HL-60 (cell line): ENCODE results near the gene ZDHHC15.
"Not testable (repeated sequence)": the region's sequence is repeated elsewhere in the genome, so short reads cannot be mapped to it uniquely, and the experiment has no call there.

ENCODE experiments used
- DNase-seq, 2 experiments: peaks; one replicate each; pipeline ENCODE4 v3.0.0-alpha.2; 2010 to 2020; ENCODE audit warnings: low read depth in 1 of 2, low spot score in 1 of 2
- H3K27ac ChIP-seq: fragments of 250-450 bp; sonication (Bioruptor Pico); replicated peaks from 2 replicates; pipeline ENCODE4 v1.5.1; 2020; ENCODE audit warnings: mild to moderate bottlenecking, moderate library complexity
- H3K27me3 ChIP-seq: fragments of 250-450 bp; sonication (Bioruptor Pico); 2 replicates; pipeline ENCODE4 v1.5.1; 2021; ENCODE audit warnings: mild to moderate bottlenecking, moderate library complexity; ENCODE audit not compliant: insufficient read depth, poor library complexity, severe bottlenecking
- H3K4me3 ChIP-seq: replicated peaks from 2 replicates; pipeline ENCODE4 v1.5.1; 2011; ENCODE audit warnings: mild to moderate bottlenecking, control low read depth, low read length; ENCODE audit not compliant: insufficient read depth
- GABPA ChIP-seq: IDR thresholded peaks from 2 replicates; pipeline ENCODE4 v1.6.1; 2012; ENCODE audit warnings: low read depth
- POLR2AphosphoS5 ChIP-seq: IDR thresholded peaks from 2 replicates; pipeline ENCODE4 v1.6.1; 2012; ENCODE audit warnings: low read depth
- SPI1 ChIP-seq: IDR thresholded peaks from 2 replicates; pipeline ENCODE4 v1.6.1; 2012; ENCODE audit warnings: low read depth, mild to moderate bottlenecking, borderline replicate concordance
- TF ChIP-seq, protein P1 (sequence below): IDR thresholded peaks from 2 replicates; pipeline ENCODE4 v1.6.1; 2012; ENCODE audit warnings: low read depth; ENCODE audit not compliant: insufficient replicate concordance
- TF ChIP-seq, protein P2 (sequence below): IDR thresholded peaks from one replicate; pipeline ENCODE4 v1.5.1; 2011; ENCODE audit warnings: low read length, control low read depth, inconsistent platforms; ENCODE audit not compliant: insufficient read depth

The ZDHHC15 gene

DNA sequence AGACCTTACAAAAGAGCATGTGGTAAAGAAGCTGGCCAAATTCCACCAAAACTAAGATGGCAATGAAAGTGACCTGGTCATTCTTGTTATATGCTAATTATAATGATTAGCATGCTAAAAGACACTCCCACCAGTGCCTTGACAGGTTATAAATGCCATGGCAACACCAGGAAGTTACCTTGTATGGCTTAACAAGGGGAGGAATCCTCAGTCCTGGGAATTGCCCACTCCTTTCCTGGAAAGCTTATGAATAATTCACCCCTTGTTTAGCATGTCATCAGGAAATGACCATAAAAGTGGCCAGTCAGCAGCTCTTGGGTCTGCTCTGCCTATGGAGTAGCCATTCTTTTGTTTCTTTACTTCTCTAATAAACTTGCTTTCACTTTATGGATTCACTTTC is 161.0 kb downstream of the ZDHHC15 start:
- Histone ChIP-seq H3K27ac (no peak overlapping the region), H3K4me3 (no peak overlapping the region), H3K27me3 (no peaks in the 10 kb centered on the region)
- DNase-seq = no peak
- TF ChIP-seq, protein P1, sequence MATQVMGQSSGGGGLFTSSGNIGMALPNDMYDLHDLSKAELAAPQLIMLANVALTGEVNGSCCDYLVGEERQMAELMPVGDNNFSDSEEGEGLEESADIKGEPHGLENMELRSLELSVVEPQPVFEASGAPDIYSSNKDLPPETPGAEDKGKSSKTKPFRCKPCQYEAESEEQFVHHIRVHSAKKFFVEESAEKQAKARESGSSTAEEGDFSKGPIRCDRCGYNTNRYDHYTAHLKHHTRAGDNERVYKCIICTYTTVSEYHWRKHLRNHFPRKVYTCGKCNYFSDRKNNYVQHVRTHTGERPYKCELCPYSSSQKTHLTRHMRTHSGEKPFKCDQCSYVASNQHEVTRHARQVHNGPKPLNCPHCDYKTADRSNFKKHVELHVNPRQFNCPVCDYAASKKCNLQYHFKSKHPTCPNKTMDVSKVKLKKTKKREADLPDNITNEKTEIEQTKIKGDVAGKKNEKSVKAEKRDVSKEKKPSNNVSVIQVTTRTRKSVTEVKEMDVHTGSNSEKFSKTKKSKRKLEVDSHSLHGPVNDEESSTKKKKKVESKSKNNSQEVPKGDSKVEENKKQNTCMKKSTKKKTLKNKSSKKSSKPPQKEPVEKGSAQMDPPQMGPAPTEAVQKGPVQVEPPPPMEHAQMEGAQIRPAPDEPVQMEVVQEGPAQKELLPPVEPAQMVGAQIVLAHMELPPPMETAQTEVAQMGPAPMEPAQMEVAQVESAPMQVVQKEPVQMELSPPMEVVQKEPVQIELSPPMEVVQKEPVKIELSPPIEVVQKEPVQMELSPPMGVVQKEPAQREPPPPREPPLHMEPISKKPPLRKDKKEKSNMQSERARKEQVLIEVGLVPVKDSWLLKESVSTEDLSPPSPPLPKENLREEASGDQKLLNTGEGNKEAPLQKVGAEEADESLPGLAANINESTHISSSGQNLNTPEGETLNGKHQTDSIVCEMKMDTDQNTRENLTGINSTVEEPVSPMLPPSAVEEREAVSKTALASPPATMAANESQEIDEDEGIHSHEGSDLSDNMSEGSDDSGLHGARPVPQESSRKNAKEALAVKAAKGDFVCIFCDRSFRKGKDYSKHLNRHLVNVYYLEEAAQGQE = no peak
- TF ChIP-seq GABPA = no peak
- TF ChIP-seq, protein P2, sequence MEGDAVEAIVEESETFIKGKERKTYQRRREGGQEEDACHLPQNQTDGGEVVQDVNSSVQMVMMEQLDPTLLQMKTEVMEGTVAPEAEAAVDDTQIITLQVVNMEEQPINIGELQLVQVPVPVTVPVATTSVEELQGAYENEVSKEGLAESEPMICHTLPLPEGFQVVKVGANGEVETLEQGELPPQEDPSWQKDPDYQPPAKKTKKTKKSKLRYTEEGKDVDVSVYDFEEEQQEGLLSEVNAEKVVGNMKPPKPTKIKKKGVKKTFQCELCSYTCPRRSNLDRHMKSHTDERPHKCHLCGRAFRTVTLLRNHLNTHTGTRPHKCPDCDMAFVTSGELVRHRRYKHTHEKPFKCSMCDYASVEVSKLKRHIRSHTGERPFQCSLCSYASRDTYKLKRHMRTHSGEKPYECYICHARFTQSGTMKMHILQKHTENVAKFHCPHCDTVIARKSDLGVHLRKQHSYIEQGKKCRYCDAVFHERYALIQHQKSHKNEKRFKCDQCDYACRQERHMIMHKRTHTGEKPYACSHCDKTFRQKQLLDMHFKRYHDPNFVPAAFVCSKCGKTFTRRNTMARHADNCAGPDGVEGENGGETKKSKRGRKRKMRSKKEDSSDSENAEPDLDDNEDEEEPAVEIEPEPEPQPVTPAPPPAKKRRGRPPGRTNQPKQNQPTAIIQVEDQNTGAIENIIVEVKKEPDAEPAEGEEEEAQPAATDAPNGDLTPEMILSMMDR = no peak
- no peak for TF ChIP-seq POLR2AphosphoS5
- no peak for TF ChIP-seq SPI1

DNA sequence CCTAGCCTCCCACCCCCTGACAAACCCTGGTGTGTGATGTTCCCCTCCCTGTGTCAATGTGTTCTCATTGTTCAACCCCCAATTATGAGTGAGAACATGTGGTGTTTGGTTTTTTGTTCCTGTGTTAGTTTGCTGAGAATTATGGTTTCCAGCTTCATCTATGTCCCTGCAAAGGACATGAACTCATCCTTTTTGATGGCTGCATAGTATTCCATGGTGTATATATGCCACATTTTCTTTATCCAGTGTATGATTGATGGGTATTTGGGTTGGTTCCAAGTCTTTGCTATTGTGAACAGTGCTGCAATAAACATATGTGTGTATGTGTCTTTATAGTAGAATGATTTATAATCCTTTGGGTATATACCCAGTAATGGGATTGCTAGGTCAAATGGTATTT is 174.2 kb downstream of the ZDHHC15 start:
- H3K27me3 ChIP-seq, H3K4me3 ChIP-seq, DNase-seq, H3K27ac ChIP-seq: not testable (repeated sequence)

DNA sequence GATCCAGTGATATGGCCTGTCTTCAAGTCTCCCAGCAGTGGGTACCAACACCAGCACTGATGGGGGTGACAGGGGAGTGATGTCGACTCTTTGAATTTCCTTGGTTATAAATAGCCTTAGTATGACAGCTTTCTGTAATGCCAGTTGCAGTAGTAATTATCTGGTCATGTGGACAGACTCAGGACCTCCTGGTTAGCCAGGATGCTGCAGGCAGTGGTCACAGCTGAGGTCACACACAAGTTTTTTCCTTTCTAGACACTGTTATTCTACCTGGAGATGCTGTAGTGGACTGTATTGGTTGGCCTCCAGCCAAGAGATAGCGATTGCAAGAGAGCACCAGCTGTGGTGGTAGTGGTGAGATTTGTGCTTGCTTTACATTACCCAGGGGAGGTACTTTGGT is 185.3 kb downstream of the ZDHHC15 start:
- no peaks in the 10 kb centered on the region for H3K27me3 ChIP-seq
- no peak for DNase-seq
- no peak overlapping the region for H3K27ac ChIP-seq
- no peak overlapping the region for H3K4me3 ChIP-seq
- TF ChIP-seq, protein P1 = no peak
- TF ChIP-seq, protein P2 = no peak
- TF ChIP-seq POLR2AphosphoS5 (no peak), SPI1 (no peak), GABPA (no peak)

DNA sequence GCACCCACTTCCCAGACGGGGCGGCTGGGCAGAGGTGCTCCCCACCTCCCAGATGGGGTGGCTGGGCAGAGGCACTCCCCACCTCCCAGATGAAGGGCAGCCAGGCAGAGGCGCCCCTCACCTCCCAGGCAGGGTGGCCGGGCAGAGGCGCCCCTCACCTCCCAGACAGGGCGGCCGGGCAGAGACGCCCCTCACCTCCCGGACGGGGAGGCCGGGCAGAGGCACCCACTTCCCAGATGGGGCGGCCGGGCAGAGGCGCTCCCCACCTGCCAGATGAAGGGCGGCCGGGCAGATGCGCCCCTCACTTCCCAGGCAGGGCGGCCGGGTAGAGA is 187.7 kb downstream of the ZDHHC15 start:
- Histone ChIP-seq H3K27me3 (no peaks in the 10 kb centered on the region), H3K27ac (no peak overlapping the region), H3K4me3 (no peak overlapping the region)
- TF ChIP-seq, protein P1 = no peak
- TF ChIP-seq SPI1 = no peak
- no peak for TF ChIP-seq GABPA
- TF ChIP-seq, protein P2 = no peak
- TF ChIP-seq POLR2AphosphoS5 = no peak
- no peak for DNase-seq

DNA sequence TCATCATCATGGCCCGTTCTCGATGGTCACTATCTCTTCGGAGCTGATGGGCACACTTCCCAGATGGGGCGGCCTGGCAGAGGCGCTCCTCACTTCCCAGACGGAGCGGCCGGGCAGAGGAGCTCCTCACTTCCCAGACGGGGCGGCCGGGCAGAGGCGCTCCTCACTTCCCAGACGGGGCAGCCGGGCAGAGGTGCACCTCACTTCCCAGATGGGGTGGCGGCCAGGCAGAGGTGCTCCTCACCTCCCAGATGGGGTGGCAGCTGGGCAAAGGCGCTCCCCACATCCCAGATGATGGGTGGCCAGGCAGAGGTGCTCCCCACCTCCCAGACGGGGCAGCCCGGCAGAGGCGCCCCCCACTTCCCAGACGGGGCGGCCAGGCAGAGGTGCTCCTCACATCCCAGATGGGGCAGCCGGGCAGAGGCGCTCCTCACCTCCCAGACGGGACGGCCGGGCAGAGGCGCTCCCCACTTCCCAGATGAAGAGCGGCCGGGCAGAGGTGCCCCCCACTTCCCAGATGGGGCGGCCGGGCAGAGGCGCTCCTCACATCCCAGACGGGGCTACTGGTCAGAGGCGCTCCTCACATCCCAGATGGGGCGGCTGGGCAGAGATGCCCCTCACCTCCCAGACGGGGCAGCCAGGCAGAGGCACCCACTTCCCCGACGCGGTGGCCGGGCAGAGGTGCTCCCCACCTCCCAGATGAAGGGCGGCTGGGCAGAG is 188.3 kb downstream of the ZDHHC15 start:
- not testable (repeated sequence) for H3K27me3 ChIP-seq, DNase-seq, H3K27ac ChIP-seq, H3K4me3 ChIP-seq
